ENCODE results near the gene SLC38A2. TPM values are rescaled to one million over a fixed set of nuclear protein-coding genes. Genes with fewer than 3 reads are reported as not detected.

SLC38A2 gene
- total RNA-seq, 1 experiment from 2014 or later: 317 TPM

DNA sequence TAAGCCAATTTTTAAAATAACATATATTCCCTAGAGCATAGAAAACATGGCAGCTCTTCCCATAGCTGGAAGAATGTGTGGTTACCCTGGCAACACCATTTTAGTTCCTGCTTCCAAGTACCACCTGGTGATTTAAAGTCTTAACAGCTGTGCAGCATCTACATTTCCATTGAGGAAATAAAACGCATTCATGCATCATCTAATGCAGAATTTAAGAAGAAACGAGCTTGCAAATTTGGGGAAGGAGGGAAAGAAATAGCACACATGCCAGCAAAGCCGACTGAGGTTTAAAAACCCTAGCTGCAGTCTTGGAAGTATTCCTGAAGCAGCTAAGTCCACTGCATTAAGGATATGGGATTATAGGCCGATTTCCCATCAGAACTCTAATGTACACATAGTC is 22.8 kb upstream of the SLC38A2 start:
- DNase-seq (ENCODE audit: low read depth): no peak

DNA sequence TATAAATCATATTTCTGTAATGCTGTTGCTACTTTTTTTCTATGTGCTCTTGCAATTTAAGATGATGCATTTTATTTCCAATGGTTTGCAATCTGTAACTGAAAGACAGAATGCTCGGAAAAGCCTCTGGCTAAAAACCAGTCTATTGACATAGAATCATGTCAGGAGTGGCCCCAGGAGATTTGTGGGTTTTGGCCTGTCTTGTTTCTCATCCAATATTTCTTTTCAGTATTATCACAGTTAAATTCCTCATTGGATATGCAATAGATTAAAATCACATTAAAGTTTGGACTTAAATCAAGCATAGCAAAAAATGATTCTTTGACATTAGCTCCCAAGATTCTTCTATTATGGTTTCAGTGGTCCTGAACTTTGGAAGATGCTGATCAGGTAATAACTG is 19.1 kb upstream of the SLC38A2 start:
- DNase-seq (ENCODE audit: low read depth): no peak

DNA sequence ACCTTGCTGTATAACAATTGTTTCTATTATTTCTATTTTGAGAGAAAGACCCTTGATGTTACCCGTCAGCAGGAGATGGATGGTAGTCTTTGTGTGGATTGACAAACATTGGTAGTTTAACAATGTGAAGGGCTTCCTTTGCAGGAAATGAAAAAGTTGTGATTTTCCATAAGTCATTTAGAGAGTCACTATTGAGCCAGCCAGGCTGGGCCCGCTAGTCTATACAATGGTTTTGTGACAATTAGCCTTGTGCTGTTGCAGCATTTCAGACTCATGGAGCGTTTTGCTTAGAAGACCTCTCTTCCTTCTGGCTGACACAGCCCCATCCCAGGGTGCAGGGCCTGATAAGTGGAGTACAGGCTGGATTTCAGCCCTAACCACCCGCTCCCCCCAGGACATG is 18.3 kb upstream of the SLC38A2 start:
- DNase-seq (ENCODE audit: low read depth): no peak

DNA sequence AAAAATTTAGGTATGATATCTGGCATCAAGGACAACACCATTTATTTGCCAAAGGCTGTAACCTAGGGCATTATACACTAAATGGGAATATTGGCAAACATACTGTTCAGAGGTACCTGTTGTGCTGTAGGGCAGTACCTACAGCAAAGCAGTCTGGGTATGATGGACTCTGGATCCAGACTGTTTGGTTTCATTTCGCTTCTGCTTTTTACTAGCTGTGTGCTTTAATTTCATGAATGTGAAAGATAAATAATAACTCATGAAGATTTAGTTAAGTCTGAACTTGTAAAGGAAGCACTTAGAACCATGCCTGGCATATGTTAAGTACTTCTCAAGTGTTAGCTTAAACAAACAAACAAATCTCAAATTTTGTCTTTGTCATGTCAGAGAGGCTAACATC is 17.7 kb upstream of the SLC38A2 start:
- no peak for DNase-seq (ENCODE audit: low read depth)

DNA sequence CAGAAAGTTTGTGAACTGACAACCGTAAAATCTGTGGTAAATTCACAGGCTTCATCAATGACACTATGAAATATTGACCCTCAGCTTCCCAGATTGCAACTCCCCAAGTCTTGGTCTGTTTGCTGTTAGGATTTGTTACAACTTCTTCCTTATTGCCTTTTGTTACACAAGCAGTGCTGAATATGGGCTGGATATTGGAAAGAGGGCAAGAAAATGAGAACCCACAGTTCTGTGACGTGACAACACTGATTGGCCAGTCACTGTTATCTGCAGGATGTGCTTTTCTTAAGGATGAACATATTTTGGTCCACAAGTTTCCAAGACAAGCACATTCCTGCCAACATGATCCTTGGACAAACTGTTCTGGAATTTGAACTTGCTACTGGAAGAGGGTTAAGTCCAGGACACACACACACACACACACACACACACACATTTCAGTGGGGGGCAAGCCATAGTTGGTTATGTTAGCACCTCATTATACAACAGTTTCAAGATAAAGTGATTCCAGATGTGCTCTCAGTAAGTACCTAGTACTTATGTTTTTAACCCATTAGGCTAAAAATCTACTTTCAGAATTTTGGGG is 16.6 kb upstream of the SLC38A2 start:
- DNase-seq (ENCODE audit: low read depth): peak; percentile 83

DNA sequence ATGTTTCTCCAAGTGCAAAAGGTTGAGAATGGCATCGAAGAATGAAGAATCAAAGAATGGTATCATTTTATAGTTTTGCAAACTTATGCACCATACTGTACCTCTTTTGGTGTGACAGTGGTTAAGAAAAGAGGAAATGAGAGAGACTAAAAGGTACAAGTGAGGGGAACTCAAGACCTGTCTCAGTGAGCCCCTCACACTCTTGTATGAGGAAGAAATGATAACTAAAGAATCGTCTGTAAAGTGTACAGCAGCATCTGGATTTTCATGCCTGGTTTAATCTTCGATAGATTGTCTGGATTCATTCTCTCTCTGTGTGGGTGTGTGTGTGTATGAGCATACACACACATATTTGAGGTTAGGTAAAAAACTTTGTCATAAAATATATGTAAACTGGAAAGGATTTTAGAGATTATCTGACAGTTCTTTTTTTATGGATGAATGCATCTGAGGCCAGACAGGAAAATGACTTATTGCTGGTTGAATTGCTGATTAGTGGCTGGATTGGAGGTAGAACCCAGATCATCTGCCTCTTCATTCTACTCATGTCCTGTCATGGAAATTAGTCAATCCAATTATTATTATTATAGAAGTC is 16.0 kb upstream of the SLC38A2 start:
- peak; percentile 44 for DNase-seq (ENCODE audit: low read depth)

DNA sequence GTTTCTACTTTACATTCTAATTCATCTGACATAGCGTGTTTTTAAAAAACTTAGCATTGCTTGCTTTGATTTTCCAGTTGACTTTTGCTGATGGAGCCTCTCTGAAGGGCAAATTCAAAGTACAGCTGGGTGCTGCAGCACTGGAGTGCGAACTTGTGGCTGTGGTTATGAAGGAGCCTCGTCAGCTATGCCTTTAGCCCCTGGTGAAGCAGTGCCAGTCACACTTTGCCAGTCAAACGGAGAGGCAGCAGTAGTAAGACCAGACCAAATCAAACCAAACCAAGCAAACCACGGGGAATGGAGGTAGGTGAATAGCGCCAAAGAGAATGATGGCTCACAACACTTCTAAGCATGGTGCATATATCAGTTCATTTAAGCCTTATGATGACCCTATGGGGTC is 15.1 kb upstream of the SLC38A2 start:
- DNase-seq (ENCODE audit: low read depth): peak; percentile 31

DNA sequence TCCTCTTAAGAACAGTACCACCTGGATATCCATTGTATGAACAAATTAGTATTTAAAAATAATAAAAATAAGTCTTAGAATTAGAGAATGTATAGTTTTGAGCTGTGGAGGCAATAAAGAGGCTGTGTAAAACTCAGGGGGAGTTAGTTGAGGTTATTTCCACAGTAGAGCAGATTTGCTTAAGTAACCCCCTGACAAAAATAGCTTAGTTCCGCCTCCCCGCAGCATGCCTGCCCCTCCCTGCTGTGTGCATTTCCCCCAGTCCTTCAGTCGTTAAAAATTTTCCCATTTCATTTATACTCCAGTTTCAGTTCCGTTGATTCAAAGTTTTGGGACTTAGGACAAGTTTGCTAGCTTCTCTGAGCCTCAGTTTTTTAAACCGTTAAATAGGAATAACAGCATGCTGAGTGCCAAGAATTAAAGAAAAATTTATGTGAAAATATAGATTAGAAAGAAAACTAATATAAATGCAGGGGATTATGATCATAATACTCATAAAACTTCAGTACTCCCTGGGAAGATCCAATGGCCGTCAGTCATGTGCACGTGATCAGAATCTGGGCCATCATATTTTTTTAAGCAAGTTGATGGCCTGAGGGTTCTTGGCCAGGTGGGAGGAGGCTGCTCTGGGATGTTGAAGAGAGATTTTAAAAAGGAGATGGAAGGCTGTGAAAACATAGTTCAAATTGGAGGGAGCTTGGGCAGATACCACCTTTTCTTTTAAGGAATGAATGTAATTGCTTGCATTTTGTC is 14.5 kb upstream of the SLC38A2 start:
- peak; percentile 52 for DNase-seq (ENCODE audit: low read depth)

DNA sequence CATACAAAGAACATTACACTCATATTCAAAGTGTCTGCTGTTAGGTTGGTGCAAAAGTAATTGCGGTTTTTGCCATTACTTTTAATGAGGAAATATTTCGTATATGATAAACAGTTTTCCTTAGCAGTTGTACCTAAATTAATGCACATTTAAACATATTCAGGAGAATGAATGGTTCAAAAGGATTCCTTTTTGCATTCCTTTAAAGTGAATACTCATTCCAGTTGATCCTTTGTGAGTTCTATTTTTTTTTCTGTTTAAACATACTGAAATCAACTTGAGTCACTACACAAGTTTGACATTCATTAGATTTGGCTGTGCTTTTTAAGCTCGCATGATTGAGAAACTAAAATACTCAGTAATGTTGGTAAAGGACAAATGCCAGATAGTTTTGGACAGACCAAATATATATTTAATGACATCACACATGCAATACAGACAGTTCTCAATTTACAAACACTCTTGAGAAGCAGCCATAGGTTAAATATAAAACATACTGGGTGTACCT is 13.8 kb upstream of the SLC38A2 start:
- DNase-seq (ENCODE audit: low read depth): peak; percentile 75

DNA sequence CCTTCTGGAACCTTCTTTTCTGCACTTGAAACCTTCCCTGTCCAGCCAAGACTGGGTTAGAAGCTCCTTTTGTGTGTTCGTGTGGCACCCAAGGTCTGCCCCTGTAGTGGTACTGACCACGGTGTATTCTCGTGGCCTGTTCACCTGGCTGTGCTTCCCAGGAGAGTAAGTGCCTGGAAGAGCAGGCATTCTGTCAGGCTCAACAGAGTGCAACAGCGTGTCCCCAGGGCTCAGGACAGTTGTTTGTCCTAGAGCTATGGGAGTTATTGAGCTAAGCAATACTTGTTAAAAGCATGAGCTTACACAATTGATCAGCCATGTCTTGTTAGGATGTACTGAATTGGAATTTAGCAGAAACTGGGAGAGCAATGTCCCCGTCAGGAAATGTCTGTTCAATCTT is 12.9 kb upstream of the SLC38A2 start:
- no peak for DNase-seq (ENCODE audit: low read depth)

DNA sequence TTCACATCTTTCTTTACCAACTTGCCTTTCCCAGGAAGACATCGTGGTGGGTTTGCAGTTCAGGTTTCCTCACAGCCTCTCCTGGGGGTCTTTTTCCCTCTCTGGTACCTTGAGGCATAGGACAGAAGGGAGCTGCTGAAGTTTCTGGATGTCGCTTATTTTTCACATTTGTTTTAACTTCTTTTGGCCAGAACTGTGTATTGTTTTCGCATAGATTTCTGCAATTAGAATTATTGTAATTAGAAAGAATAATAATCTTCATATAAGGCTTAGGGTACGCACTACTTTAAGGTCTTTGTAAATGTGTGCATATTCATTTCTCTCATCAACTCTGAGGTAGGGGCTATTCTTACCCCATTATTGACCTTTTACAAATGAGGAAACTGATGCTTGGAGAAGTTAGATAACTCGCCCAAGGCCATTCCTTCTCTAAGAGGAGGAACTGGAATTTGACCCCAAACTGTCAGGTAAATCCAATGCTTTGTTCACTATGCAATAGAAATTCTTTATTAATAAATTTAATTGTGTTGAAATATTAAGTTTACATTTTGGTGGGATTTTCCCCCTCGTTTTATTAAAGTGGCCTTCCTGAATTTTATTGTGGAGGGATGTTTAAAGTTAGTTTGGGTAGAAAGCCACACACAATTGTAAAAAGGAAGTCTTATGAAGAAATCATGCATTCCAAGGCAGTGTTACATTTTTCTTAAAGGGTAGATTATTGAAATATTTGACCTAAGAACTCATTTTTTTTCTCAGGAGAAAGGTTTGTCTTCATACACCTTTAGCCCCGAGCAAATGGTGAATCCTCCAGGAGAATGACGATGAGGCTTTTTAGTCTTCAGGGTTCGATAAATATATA is 12.1 kb upstream of the SLC38A2 start:
- DNase-seq (ENCODE audit: low read depth): no peak

DNA sequence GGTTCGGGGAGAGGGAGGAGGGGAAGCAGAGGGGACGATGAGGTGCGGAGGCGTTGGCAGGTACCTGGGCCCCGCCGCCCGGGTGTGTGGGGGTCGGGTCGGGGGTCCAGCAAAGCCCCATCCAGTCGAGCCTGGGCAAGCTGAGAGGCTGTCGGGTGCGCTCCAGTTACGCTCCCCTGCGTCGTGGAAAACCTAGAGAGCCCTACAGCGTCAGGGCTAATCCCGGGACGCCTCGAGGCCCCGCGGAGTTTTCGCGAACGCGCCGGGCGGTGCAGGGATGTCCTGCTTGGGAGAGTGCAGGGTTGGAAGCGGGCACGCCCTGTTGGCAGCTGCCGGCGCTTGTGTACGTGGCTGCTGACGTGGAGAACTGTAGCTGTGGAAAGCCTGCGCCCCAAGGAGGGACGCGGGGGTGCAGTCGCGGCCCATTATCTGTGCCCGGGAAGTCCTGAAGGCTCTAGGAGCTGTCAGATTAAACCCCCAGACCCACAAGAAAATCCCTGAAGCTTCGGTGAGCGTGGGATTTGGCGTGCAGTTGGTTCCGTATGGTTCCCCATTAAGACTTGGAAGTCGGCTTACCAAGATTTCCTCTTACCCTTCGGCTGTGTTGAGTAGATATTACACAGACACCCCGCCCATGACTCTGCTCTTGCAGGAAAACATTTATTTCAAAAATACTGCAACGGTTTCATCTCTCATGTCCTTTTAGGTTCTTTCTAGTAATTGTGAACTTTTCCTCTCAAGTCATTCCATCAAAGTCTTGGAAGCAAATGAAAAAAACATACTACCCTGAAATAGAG is 11.3 kb upstream of the SLC38A2 start:
- DNase-seq (ENCODE audit: low read depth): peak; percentile 92

DNA sequence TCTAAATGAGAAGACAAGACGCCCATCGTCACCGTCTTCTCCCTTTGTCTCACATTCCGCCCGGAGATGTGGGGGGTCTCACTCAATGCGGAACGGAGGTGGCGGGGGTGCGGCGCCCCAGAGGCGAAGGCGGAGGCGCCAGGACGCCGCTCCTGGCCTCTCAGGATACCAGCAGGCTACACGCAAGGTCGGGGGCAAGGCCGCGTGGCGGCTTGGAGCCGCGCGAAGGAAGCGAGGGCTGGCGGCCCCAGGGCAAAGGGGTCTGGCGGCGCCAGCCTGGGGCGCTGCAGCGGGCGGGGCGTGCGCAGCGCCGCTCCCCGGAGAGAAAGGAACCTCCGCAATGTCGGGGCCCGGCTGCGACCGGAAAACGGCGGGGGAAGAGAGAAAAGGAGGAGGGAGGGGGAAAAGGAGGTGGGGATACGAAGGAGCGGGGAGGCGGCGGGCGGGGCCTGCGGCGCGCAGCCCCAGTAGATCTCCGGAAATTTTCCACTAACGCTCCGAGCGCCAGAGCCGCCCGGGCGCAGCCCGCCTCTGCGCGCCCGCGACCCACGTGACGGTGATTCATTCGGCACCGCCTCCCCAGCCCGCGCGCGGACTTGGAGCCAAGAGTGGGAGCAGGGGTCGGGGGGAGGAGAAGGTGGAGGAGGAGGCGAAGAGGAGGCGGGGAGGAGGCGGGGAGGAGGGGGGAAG is 10.5 kb upstream of the SLC38A2 start:
- peak; percentile 95 for DNase-seq (ENCODE audit: low read depth)

DNA sequence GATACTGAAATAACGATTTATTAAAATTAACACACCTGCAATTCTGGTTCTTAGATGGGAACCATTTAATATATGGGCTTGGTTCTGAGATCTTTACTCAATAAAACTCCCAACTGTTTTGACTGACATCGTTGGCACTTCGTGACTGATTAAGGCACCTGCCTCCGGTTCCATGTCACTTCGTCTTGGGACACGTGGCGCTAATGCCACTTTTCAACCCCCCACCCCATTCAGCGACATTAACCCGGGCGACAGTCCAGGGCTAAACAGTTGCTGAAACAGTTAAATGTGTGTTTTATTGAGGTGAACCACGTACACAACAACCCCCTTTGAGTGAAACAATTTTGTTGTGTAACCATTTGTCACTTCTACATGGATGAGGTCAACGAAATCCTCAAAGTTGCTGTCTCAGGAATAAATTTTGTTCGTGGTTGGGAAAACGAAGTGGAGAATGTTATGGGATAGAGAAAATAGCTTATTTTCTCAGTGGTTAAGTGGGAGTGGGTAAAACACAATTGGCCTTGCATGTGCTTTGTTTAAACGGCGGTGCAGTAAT is 9.9 kb upstream of the SLC38A2 start:
- no peak for DNase-seq (ENCODE audit: low read depth)

DNA sequence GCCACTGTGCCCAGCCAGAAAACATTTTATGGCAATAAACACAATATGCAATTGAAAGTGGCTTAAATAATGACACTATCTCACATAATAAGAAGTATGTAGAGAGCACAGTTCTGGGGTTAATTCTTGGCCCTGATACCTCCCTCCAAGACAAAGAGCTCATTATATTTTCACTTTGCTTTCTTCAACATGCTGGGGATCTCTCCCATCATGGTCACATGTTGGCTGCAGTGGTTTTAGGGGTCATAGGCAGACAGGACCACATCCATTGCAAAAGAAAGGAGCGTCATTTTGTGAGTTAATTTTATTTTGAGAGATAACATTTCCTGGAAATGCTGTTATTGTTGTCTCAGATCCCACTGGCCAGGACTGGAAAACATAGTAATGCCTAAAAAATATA is 8.3 kb upstream of the SLC38A2 start:
- no peak for DNase-seq (ENCODE audit: low read depth)

DNA sequence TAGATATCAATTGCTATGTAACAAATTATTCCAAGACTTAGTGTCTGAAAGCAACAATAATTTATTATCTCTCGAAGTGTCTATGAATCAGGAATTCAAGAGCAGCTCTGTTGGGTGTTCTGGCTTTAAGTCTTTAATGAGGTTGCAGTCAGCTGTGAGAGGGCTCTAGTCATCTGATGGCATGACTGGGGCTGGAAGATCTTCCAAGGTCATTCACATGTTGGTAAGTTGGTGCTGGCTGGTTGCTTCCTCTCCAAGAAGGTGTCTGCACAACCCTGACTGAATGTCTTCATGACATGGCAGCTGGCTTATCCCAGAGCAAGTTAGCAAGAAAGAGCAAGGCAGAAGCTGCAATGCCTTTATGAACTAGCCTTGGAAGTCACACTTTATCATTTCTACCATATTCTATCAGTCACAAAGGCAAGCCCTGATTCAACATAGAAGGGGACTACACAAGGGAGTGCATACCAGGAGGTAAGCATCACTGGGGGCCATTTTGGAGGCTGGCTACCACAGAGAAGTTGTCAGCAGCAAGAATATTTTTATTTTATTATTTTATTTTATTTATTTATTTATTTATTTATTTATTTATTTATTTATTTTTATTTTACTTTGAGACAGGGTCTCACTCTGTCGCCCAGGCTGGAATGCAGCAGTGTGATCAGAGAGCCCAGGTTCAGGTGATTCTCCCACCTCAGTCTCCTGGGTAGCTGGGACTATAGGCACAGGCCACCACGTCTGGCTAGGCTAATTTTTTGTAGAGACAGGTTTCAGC is 7.6 kb upstream of the SLC38A2 start:
- no peak for DNase-seq (ENCODE audit: low read depth)

DNA sequence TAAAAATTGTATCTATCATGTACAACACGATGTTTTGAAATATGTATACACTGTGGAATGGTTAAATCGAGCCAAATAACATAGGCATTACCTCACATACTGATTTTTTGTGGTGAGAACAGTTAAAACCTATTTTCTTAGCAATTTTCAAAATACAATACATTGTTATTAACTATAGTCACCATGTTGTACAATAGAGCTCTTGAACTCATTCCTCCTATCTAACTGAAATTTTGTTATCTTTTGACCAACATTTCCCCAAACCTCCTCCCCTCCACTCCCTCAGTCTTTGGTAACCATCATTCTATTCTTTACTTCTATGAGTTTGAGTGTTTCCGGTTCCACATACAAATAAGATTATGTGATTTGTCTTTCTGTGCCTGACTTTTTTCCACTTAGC is 6.8 kb upstream of the SLC38A2 start:
- DNase-seq (ENCODE audit: low read depth): no peak

DNA sequence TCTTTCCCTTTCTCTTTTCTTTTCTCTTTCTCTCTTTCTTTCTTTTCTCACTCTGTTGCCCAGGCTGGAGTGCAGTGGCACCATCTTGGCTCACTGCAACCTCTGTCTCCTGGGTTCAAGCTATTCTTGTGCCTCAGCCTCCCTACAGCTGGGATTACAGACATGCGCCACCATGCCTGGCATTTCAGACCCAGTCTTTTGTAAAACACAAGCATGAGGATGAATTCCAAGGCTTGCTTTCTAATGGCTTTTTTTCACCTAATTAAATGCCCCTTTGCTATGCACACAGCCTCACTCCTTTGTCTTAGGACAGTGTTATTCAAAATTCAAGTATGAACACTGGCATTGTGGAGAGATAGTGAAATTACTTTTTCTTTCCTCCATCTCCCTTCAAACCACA is 6.0 kb upstream of the SLC38A2 start:
- DNase-seq (ENCODE audit: low read depth): no peak

DNA sequence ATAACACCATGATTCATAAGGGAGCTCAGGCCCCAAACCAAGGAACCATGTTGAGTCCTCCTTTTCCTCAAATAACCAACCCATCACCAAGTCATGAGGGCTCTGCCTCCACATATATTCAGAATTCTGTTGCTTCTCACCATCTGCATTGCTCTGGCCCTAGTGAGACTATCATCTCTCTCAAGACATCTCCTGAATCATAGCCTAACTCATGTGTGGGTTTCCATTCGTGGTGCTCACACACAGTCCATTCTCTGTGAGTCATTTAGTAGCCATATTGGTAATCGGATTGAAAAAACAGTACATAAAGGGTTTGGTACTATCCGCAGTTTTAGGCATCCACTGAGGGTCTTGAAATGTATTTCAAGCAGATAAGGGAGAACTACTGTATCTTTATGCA is 5.1 kb upstream of the SLC38A2 start:
- no peak for DNase-seq (ENCODE audit: low read depth)

DNA sequence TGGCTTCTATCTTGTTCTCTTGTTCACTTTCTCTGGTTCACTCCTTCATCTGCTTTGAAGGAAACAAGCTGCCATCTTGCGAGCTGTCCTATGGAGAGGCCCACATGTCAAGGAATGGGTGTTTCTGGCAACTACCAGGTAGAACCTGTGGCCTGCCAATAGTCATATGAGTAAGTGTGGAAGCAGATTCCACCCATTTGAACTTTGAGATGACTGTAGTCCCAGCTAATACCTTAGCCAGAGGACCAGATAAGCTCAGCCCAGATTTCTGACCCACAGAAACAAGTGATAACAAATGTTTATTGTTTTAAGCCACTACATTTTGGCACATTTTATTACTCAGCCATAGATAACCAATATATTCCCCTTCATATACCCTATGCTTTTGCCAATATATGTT is 4.0 kb upstream of the SLC38A2 start:
- DNase-seq (ENCODE audit: low read depth): no peak

All from RPMI7951 (cell line).